ENCODE results near the gene RBM38.

The RBM38 gene

GRCh38 chr20:57371363-57371762 lies 19.8 kb upstream of the RBM38 start:
- Histone ChIP-seq H3K9me2 (replicated peaks; ENCODE audit: low read depth, low read length) (no peaks in the 10 kb centered on the region), H3K9ac (ENCODE audit: low read depth, low read length, poor library complexity, severe bottlenecking) (no peak overlapping the region), H3K36me3 (ENCODE audit: insufficient read depth, low read length) (peaks cover 97% of the 10 kb centered on the region), H3F3A (ENCODE audit: low read depth) (no peaks in the 10 kb centered on the region), H3K9me3 (ENCODE audit: insufficient read depth, low read depth, low read length) (no peaks in the 10 kb centered on the region), H4K20me1 (ENCODE audit: insufficient read depth, low read length, poor library complexity, severe bottlenecking) (no peaks in the 10 kb centered on the region), H3K4me2 (ENCODE audit: low read depth, low read length, poor library complexity, severe bottlenecking) (no peak overlapping the region), H3K4me3 (ENCODE audit: low read length, poor library complexity, severe bottlenecking) (no peak overlapping the region), H3K4me1 (ENCODE audit: insufficient read depth, low read length, poor library complexity, severe bottlenecking) (no peaks in the 10 kb centered on the region), H3K79me2 (ENCODE audit: insufficient read depth, low read length) (no peaks in the 10 kb centered on the region), H3K27me3 (ENCODE audit: insufficient read depth, low read length, poor library complexity, severe bottlenecking) (no peaks in the 10 kb centered on the region), H2AFZ (ENCODE audit: low read length) (no peak overlapping the region)
- TF ChIP-seq EZH2phosphoT487 (IDR thresholded peaks at IDR 0.05; ENCODE audit: borderline replicate concordance), result no peak
- TF ChIP-seq CTCF (conservative IDR thresholded peaks at IDR 0.05; ENCODE audit: low read length), result no peak

- H3K27me3 ChIP-seq (ENCODE audit: insufficient read depth, low read length, poor library complexity, severe bottlenecking), result no peaks in the 10 kb centered on the region
- TF ChIP-seq EZH2phosphoT487 (IDR thresholded peaks at IDR 0.05; ENCODE audit: borderline replicate concordance), result no peak
- TF ChIP-seq CTCF (conservative IDR thresholded peaks at IDR 0.05; ENCODE audit: low read length), result no peak
- no peaks in the 10 kb centered on the region for H4K20me1 ChIP-seq (ENCODE audit: insufficient read depth, low read length, poor library complexity, severe bottlenecking)
- H3K9me2 ChIP-seq (replicated peaks; ENCODE audit: low read depth, low read length), result no peaks in the 10 kb centered on the region
- H3K4me2 ChIP-seq (ENCODE audit: low read depth, low read length, poor library complexity, severe bottlenecking), result no peak overlapping the region
- H3K79me2 ChIP-seq (ENCODE audit: insufficient read depth, low read length), result no peaks in the 10 kb centered on the region
- no peaks in the 10 kb centered on the region for H3K9me3 ChIP-seq (ENCODE audit: insufficient read depth, low read depth, low read length)
- no peaks in the 10 kb centered on the region for H3K4me1 ChIP-seq (ENCODE audit: insufficient read depth, low read length, poor library complexity, severe bottlenecking)
- no peaks in the 10 kb centered on the region for H3F3A ChIP-seq (ENCODE audit: low read depth)
- peaks cover 97% of the 10 kb centered on the region for H3K36me3 ChIP-seq (ENCODE audit: insufficient read depth, low read length)
- no peak overlapping the region for H3K9ac ChIP-seq (ENCODE audit: low read depth, low read length, poor library complexity, severe bottlenecking)
- H3K4me3 ChIP-seq (ENCODE audit: low read length, poor library complexity, severe bottlenecking), result no peak overlapping the region
- no peak overlapping the region for H2AFZ ChIP-seq (ENCODE audit: low read length)
These were observed 19.0 kb upstream of the RBM38 start for GRCh38 chr20:57372157-57372556.

GRCh38 chr20:57372581-57373350 lies 18.4 kb upstream of the RBM38 start:
- peaks cover 98% of the 10 kb centered on the region for H3K36me3 ChIP-seq (ENCODE audit: insufficient read depth, low read length)
- no peaks in the 10 kb centered on the region for H3K4me1 ChIP-seq (ENCODE audit: insufficient read depth, low read length, poor library complexity, severe bottlenecking)
- H3K9me3 ChIP-seq (ENCODE audit: insufficient read depth, low read depth, low read length), result no peaks in the 10 kb centered on the region
- TF ChIP-seq EZH2phosphoT487 (IDR thresholded peaks at IDR 0.05; ENCODE audit: borderline replicate concordance) (no peak), CTCF (conservative IDR thresholded peaks at IDR 0.05; ENCODE audit: low read length) (no peak)
- H3K9ac ChIP-seq (ENCODE audit: low read depth, low read length, poor library complexity, severe bottlenecking), result no peak overlapping the region
- no peaks in the 10 kb centered on the region for H3K79me2 ChIP-seq (ENCODE audit: insufficient read depth, low read length)
- H3F3A ChIP-seq (ENCODE audit: low read depth), result no peaks in the 10 kb centered on the region
- H3K27me3 ChIP-seq (ENCODE audit: insufficient read depth, low read length, poor library complexity, severe bottlenecking), result no peaks in the 10 kb centered on the region
- H2AFZ ChIP-seq (ENCODE audit: low read length), result no peak overlapping the region
- no peaks in the 10 kb centered on the region for H3K9me2 ChIP-seq (replicated peaks; ENCODE audit: low read depth, low read length)
- no peak overlapping the region for H3K4me2 ChIP-seq (ENCODE audit: low read depth, low read length, poor library complexity, severe bottlenecking)
- H4K20me1 ChIP-seq (ENCODE audit: insufficient read depth, low read length, poor library complexity, severe bottlenecking), result no peaks in the 10 kb centered on the region
- no peak overlapping the region for H3K4me3 ChIP-seq (ENCODE audit: low read length, poor library complexity, severe bottlenecking)
